GM19239 (cell line): ENCODE data around the gene USP53.
"Not testable (repeated sequence)": the region's sequence is repeated elsewhere in the genome, so short reads cannot be mapped to it uniquely, and the experiment has no call there.

Source experiments
- DNase-seq: peaks from one replicate; pipeline ENCODE4 v3.0.0; 2011; ENCODE audit warnings: low spot score; ENCODE audit not compliant: insufficient read length
- FAIRE-seq: peaks from 2 replicates; lab custom pipeline; 2011; peaks lifted over from hg19 to GRCh38; lab: Jason Lieb, UNC

The USP53 gene

GRCh38 chr4:119264743-119265142, 52.2 kb downstream of the USP53 start:
- FAIRE-seq (no peak), DNase-seq (no peak)

GRCh38 chr4:119266153-119266552, 53.6 kb downstream of the USP53 start:
- DNase-seq = no peak
- no peak for FAIRE-seq

- DNase-seq (no peak), FAIRE-seq (no peak)
Measured at GRCh38 chr4:119268466-119268865, 56.0 kb downstream of the USP53 start.

- FAIRE-seq (no peak), DNase-seq (no peak)
Measured at GRCh38 chr4:119271361-119272085, 59.0 kb downstream of the USP53 start.

GRCh38 chr4:119279541-119279940, 67.0 kb downstream of the USP53 start:
- not testable (repeated sequence) for DNase-seq, FAIRE-seq

GRCh38 chr4:119279945-119280344, 67.4 kb downstream of the USP53 start:
- not testable (repeated sequence) for FAIRE-seq, DNase-seq

GRCh38 chr4:119281393-119281792, 68.9 kb downstream of the USP53 start:
- FAIRE-seq = no peak
- DNase-seq = no peak

GRCh38 chr4:119284876-119285780, 72.6 kb downstream of the USP53 start:
- FAIRE-seq = peak; percentile 65

GRCh38 chr4:119286377-119287002, 74.0 kb downstream of the USP53 start:
- FAIRE-seq (peak; percentile 49), DNase-seq (no peak)

More at GRCh38 chr4:119284876-119285780, 72.6 kb downstream of the USP53 start:
- no peak for DNase-seq

- DNase-seq (no peak), FAIRE-seq (no peak)
Measured at GRCh38 chr4:119289313-119289712, 76.8 kb downstream of the USP53 start.

- DNase-seq = no peak
- FAIRE-seq = no peak
Measured at GRCh38 chr4:119290598-119290997, 78.1 kb downstream of the USP53 start.

- no peak for FAIRE-seq
Measured at GRCh38 chr4:119296356-119296755, 83.8 kb downstream of the USP53 start.

GRCh38 chr4:119297795-119298194, 85.3 kb downstream of the USP53 start:
- DNase-seq (no peak), FAIRE-seq (no peak)

More at GRCh38 chr4:119296356-119296755, 83.8 kb downstream of the USP53 start:
- DNase-seq = no peak

GRCh38 chr4:119299260-119299671, 86.8 kb downstream of the USP53 start:
- FAIRE-seq = peak; percentile 37

GRCh38 chr4:119299741-119300100, 87.2 kb downstream of the USP53 start:
- DNase-seq (no peak), FAIRE-seq (peak; percentile 70)

More at GRCh38 chr4:119299260-119299671, 86.8 kb downstream of the USP53 start:
- no peak for DNase-seq

- peak; percentile 61 for DNase-seq
- FAIRE-seq = peak; percentile 90
Measured at GRCh38 chr4:119300101-119300978, 87.8 kb downstream of the USP53 start.

GRCh38 chr4:119302073-119302832, 89.7 kb downstream of the USP53 start:
- FAIRE-seq = no peak
- DNase-seq = no peak

GRCh38 chr4:119303587-119304305, 91.2 kb downstream of the USP53 start:
- FAIRE-seq = no peak

More at GRCh38 chr4:119303587-119304305, 91.2 kb downstream of the USP53 start:
- DNase-seq = no peak
